ENCODE measurements around the gene DYSF.

DYSF gene

DNA sequence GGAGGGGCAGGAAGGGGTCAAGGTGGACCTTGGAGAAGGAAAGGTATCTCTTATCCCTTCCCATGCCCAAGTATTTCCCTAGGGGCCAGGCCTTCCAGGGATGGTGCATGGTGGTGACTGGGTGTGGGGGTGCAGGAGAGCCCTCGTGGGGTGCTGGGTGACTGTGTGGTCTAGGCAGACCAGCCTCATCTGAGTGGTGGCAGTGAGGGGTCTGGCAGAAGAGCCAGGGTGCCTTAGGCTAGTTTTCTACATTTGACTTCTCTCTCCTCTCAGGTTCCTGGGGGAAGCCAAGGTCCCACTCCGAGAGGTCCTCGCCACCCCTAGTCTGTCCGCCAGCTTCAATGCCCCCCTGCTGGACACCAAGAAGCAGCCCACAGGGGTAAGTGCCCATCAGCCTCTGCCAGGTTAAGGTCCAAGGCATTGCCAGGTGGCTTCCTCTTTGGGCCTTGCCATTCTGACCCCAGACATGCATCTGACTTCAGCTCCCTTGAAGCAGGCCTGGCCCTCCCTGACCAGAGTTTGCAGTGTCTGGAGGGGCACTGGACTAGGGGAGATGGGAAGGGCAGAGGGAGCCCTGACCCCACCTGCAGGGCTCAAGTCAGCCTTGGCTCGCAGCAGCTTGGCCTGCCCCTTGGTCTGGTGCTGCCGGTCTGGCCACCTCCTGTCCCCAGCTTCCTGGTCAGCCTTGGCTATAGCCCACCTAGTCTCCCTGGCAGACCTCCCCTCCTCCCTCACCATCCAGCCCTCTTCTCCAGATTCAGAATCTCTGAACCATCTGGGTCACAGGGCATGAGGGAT lies 49.8 kb downstream of the DYSF start:
- DNase-seq (ENCODE audit: low read depth, low spot score): no peak

DNA sequence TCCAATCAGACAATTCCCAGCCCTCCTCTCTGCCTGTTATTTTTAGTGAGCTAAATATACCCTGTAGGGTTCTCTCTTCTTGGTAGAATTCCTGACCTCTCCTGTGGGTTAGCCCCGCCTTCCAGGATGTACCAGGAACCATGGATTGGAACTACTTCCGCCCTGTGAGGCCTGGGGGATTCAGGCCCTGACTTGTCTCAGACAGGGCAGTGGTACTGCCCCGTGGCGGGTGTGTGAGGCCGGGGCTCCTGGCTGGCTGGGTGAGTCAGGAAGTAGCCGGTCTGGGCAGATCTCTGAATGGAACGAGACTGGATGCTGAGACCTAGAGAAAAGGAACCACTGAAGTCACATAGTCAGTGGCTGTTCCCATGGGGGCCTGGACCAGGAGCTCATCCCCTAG lies 50.5 kb downstream of the DYSF start:
- no peak for DNase-seq (ENCODE audit: low read depth, low spot score)

GRCh38 chr2:71504611-71505010 lies 51.2 kb downstream of the DYSF start:
- no peak for DNase-seq (ENCODE audit: low read depth, low spot score)

- peak; percentile 22 for DNase-seq (ENCODE audit: low read depth, low spot score)
Measured at GRCh38 chr2:71505086-71505769, 51.9 kb downstream of the DYSF start.

DNA sequence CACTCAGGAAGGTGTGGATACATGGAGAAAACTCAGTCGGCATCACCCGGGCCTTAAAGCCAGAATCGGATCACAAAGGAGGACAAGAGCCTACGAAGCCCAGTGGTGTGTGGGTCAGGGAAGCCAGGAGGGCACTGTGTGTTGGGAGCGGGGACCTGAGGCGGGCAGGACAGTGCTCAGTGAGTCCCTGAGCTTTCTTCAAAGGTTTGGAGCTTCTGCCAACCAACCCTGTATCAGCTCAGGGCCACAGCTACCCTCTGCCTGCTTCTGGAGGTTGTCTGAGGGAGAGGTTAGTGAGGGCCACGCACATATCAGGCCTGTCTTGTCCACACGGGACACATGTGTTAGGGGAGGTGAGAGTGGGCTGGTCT lies 52.4 kb downstream of the DYSF start:
- DNase-seq (ENCODE audit: low read depth, low spot score): no peak

GRCh38 chr2:71506222-71507153 lies 53.1 kb downstream of the DYSF start:
- DNase-seq (ENCODE audit: low read depth, low spot score): no peak

DNA sequence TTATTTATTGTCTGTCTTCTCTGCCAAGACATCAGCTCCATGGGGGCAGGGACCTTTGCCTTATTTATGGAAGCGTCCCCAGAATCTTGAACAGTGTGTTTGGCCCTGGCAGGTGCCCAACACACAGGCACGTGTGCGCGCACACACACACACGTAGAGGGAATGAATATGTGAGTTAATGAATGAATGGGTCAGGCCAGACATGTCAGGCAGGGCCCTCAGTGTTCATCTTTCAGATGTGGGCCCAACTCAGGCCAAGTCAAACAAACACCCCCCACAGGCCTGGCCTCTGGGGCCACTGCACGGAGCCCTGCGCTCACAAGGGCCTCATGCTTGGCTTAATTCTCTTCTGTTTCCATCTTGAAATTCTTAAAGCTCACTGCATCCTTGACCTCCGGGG lies 54.1 kb downstream of the DYSF start:
- no peak for DNase-seq (ENCODE audit: low read depth, low spot score)

- DNase-seq (ENCODE audit: low read depth, low spot score): peak; percentile 78
Measured at GRCh38 chr2:71510196-71510807, 56.9 kb downstream of the DYSF start.

GRCh38 chr2:71510938-71511337 lies 57.6 kb downstream of the DYSF start:
- no peak for DNase-seq (ENCODE audit: low read depth, low spot score)

- DNase-seq (ENCODE audit: low read depth, low spot score): no peak
Measured at GRCh38 chr2:71511776-71512175, 58.4 kb downstream of the DYSF start.

DNA sequence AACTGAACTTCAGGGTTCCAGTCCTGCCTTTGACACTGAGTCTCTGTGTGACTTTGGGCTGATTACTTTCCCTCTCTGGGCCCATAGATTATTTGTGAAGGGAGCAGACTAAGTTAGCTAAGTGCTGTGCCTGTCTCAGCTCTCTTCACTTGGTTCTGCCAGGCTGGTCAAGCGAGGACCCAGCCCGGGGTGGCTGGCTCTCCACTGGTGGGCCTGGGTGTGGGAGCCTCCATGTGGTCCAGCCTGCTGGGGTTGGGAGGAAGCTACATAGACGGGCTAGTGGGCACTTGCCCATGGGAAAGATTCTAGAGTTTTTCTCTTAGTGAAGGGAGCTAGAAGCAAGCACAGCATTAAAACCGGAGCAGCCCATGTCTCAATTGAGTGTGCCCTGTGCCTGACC lies 59.0 kb downstream of the DYSF start:
- no peak for DNase-seq (ENCODE audit: low read depth, low spot score)

GRCh38 chr2:71513096-71513495 lies 59.7 kb downstream of the DYSF start:
- DNase-seq (ENCODE audit: low read depth, low spot score): no peak

- DNase-seq (ENCODE audit: low read depth, low spot score): no peak
Measured at GRCh38 chr2:71513721-71514120, 60.4 kb downstream of the DYSF start.

- DNase-seq (ENCODE audit: low read depth, low spot score): no peak
Measured at GRCh38 chr2:71516253-71516888, 63.0 kb downstream of the DYSF start.

- DNase-seq (ENCODE audit: low read depth, low spot score): no peak
Measured at GRCh38 chr2:71517851-71518250, 64.5 kb downstream of the DYSF start.

- no peak for DNase-seq (ENCODE audit: low read depth, low spot score)
Measured at GRCh38 chr2:71521436-71521950, 68.1 kb downstream of the DYSF start.

- DNase-seq (ENCODE audit: low read depth, low spot score): no peak
Measured at GRCh38 chr2:71524476-71524875, 71.1 kb downstream of the DYSF start.

- DNase-seq (ENCODE audit: low read depth, low spot score): no peak
Measured at GRCh38 chr2:71526141-71526540, 72.8 kb downstream of the DYSF start.

DNA sequence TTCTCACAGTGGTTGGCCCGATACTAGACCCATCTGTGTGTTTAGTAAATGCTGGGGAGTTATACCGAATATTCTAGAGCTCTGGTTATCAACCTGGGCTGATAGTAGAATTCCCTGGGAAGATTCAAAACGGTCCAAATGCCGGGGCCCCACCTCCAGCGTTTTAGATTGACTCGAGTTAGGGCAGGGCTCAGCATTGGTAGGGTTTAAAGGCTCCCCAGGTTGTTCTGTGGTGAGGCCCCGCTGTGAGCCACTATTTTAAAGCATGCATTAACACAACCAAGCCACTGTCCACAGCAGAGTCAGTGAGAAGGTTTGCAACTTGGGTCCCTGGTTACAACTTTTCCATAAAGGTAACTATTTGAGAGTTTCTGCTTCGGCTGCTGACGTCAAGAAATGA lies 73.6 kb downstream of the DYSF start:
- DNase-seq (ENCODE audit: low read depth, low spot score): no peak

DNA sequence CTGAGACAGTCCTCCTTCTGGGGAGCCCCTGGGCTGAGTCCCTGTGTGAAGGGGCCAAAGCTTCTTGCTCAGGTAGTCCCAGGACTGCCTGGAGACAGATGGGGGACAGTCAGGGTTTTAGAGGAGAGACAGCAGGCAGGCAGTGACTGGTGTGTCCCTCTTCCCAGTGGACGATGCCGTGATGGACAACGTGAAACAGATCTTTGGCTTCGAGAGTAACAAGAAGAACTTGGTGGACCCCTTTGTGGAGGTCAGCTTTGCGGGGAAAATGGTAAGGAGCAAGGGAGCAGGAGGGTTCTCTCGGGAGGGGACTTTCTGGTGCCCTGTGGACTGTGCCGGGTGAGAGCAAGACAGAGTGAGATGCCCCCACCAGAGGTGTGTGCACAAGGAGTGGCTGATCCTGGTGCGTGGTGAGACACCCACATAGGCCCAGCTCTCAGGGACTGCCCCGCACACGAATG lies 74.8 kb downstream of the DYSF start:
- DNase-seq (ENCODE audit: low read depth, low spot score): no peak

- DNase-seq (ENCODE audit: low read depth, low spot score): no peak
Measured at GRCh38 chr2:71528749-71529148, 75.4 kb downstream of the DYSF start.

Data from astrocyte of the hippocampus (primary cell).